HepG2 (cell line): ENCODE results near the gene TBX3. TPM values are rescaled to one million over a fixed set of nuclear protein-coding genes. Genes with fewer than 3 reads are reported as not detected.

Experiments used
- CCDC6 ChIP-seq: sonication (generic); formaldehyde crosslinking; IDR thresholded peaks from 2 replicates; pipeline ENCODE4 v1.8.1; 2022; ENCODE audit warnings: mild to moderate bottlenecking, missing genetic modification reagents, moderate library complexity
- CHD4 ChIP-seq: fragments of 200-600 bp; sonication (generic); IDR thresholded peaks from 2 replicates; pipeline ENCODE4 v1.7.0; 2017; ENCODE audit warnings: mild to moderate bottlenecking, low read length, borderline replicate concordance
- HNF4G ChIP-seq, 2 experiments: sonication (generic) in 1 of 2; formaldehyde crosslinking in 1 of 2; IDR thresholded peaks; 2 replicates each; pipeline versions ENCODE4 v1.4.0 to v1.6.1; 2011 to 2020; ENCODE audit warnings: borderline replicate concordance in 2 of 2, low read depth in 2 of 2, mild to moderate bottlenecking in 2 of 2, low read length in 1 of 2, missing genetic modification reagents in 1 of 2, moderate library complexity in 1 of 2
- HNRNPH1 ChIP-seq: fragments of 200-400 bp; formaldehyde crosslinking; optimal IDR thresholded peaks from 2 replicates; pipeline ENCODE3; 2017; ENCODE audit warnings: mild to moderate bottlenecking, low read depth, low read length
- MBD4 ChIP-seq: IDR thresholded peaks from 2 replicates; pipeline ENCODE4 v1.6.1; 2012; ENCODE audit warnings: low read length, inconsistent platforms, borderline replicate concordance
- MBNL3 ChIP-seq: fragments of 250-450 bp; sonication (Bioruptor Pico); conservative IDR thresholded peaks from 2 replicates; pipeline ENCODE4 v1.8.0; 2022; ENCODE audit warnings: mild to moderate bottlenecking, inconsistent platforms
- MIER3 ChIP-seq: IDR thresholded peaks from 2 replicates; pipeline ENCODE4 v1.6.1; 2016; ENCODE audit warnings: missing compliant biosample characterization, borderline replicate concordance
- ONECUT2 ChIP-seq: sonication (generic); formaldehyde crosslinking; IDR thresholded peaks from 2 replicates; pipeline ENCODE4 v1.4.0; 2020; ENCODE audit warnings: missing genetic modification reagents
- PLSCR1 ChIP-seq: sonication (generic); formaldehyde crosslinking; IDR thresholded peaks from 2 replicates; pipeline ENCODE4 v1.5.0; 2020; ENCODE audit warnings: missing genetic modification reagents, mild to moderate bottlenecking, borderline replicate concordance
- POLR2AphosphoS2 ChIP-seq: IDR thresholded peaks from 2 replicates; pipeline ENCODE4 v1.6.1; 2011; ENCODE audit warnings: low read depth, low read length, improper control_type of control experiment
- SIN3B ChIP-seq: fragments of 150-350 bp; IDR thresholded peaks from 2 replicates; pipeline ENCODE4 v1.6.1; 2014; ENCODE audit warnings: low read length
- SOX13 ChIP-seq, 3 experiments: fragments of 450-650 bp in 1 of 3; sonication (generic) in 1 of 3; formaldehyde crosslinking in 1 of 3; IDR thresholded peaks in 2 of 3; conservative IDR thresholded peaks in 1 of 3; 2 replicates each; pipeline versions ENCODE4 v1.5.0 to v1.6.1; 2016 to 2020; ENCODE audit warnings: antibody characterized with exemption in 1 of 3, mild to moderate bottlenecking in 1 of 3, missing compliant biosample characterization in 1 of 3, missing genetic modification reagents in 1 of 3, moderate library complexity in 1 of 3
- TOPORS ChIP-seq: sonication (generic); formaldehyde crosslinking; IDR thresholded peaks from 2 replicates; pipeline ENCODE4 v1.8.0; 2023; ENCODE audit warnings: mild to moderate bottlenecking, missing genetic modification reagents
- ZBTB42 ChIP-seq: sonication (generic); formaldehyde crosslinking; IDR thresholded peaks from 2 replicates; pipeline ENCODE4 v1.5.0; 2020; ENCODE audit warnings: mild to moderate bottlenecking, missing genetic modification reagents
- ZBTB43 ChIP-seq: sonication (generic); formaldehyde crosslinking; conservative IDR thresholded peaks from 2 replicates; pipeline ENCODE4 v1.4.0; 2020; ENCODE audit warnings: missing genetic modification reagents
- ZNF256 ChIP-seq: sonication (generic); formaldehyde crosslinking; conservative IDR thresholded peaks from 2 replicates; pipeline ENCODE4 v1.4.0; 2020; ENCODE audit warnings: missing genetic modification reagents
- ZNF484 ChIP-seq: sonication (generic); formaldehyde crosslinking; IDR thresholded peaks from 2 replicates; pipeline ENCODE4 v1.5.1; 2020; ENCODE audit warnings: mild to moderate bottlenecking, low read depth, missing genetic modification reagents, borderline replicate concordance
- ZNF576 ChIP-seq: sonication (generic); formaldehyde crosslinking; IDR thresholded peaks from 2 replicates; pipeline ENCODE4 v1.4.0; 2020; ENCODE audit warnings: mild to moderate bottlenecking, missing genetic modification reagents
- ZNF607 ChIP-seq: sonication (generic); formaldehyde crosslinking; IDR thresholded peaks from 2 replicates; pipeline ENCODE4 v1.5.1; 2020; ENCODE audit warnings: missing genetic modification reagents, mild to moderate bottlenecking, borderline replicate concordance
- ZNF615 ChIP-seq: sonication (generic); formaldehyde crosslinking; IDR thresholded peaks from 2 replicates; pipeline ENCODE4 v1.5.0; 2020; ENCODE audit warnings: mild to moderate bottlenecking, missing genetic modification reagents, borderline replicate concordance
- ZNF639 ChIP-seq: conservative IDR thresholded peaks from 2 replicates; pipeline ENCODE4 v1.6.1; 2018; ENCODE audit warnings: missing genetic modification reagents
- ZNF672 ChIP-seq: sonication (generic); formaldehyde crosslinking; IDR thresholded peaks from 2 replicates; pipeline ENCODE4 v1.8.1; 2022; ENCODE audit warnings: missing genetic modification reagents
- ZNF7 ChIP-seq: IDR thresholded peaks from 2 replicates; pipeline ENCODE4 v1.6.1; 2016; ENCODE audit warnings: missing biosample characterization, missing genetic modification reagents
- ZNF777 ChIP-seq: sonication (generic); formaldehyde crosslinking; IDR thresholded peaks from 2 replicates; pipeline ENCODE4 v1.4.0; 2020; ENCODE audit warnings: missing genetic modification reagents
- ZNF879 ChIP-seq: sonication (generic); formaldehyde crosslinking; IDR thresholded peaks from 2 replicates; pipeline ENCODE4 v1.8.1; 2023; ENCODE audit warnings: missing genetic modification reagents
- ZSCAN30 ChIP-seq: sonication (generic); formaldehyde crosslinking; IDR thresholded peaks from 2 replicates; pipeline ENCODE4 v1.5.0; 2020; ENCODE audit warnings: mild to moderate bottlenecking, missing genetic modification reagents
- polyA plus RNA-seq, 8 experiments: library from polyadenylated mRNA; depleted of rRNA in 3 of 8; stranded (reverse) in 7 of 8; unstranded in 1 of 8; fragments of >200 nt; fragmentation: Illumina TruSeq in 4 of 8; extraction: Trizol in 4 of 8; gene quantifications; 2 replicates each; pipeline versions ENCODE4 v1.2.1 to v1.2.3, GENCODE V29; 2011 to 2016; ENCODE audit warnings: low read depth in 4 of 8, missing spikeins in 1 of 8, mixed read lengths in 1 of 8; ENCODE audit not compliant: insufficient read depth in 1 of 8
- total RNA-seq, 5 experiments: library from RNA; depleted of rRNA; stranded (reverse); fragments of >200 nt; fragmentation: Illumina TruSeq; extraction: Trizol; gene quantifications; 2 replicates each; pipeline ENCODE4 v1.2.3, GENCODE V29; 2016; ENCODE audit warnings: low read depth in 1 of 5

Gene TBX3
- total and polyA plus RNA-seq, 2 of the 13 experiments (the other 11 are each of a cell fraction or from before 2014, with no cell fraction given), result 27.1 to 42.4 TPM

- peak; percentile 35; the same call in 1 of the 2 replicates for TF ChIP-seq TOPORS (CRISPR knock-in tag)
- 0 out of 2 replicates have a peak, but pooled peaks have one; percentile 61 for TF ChIP-seq ZNF484 (CRISPR knock-in tag)
- TF ChIP-seq POLR2AphosphoS2, result peak; percentile 62; the same call in 1 of the 2 replicates
- no peak for TF ChIP-seq HNRNPH1
- TF ChIP-seq MIER3 (CRISPR knock-in tag), result peak; percentile 61
- no peak for TF ChIP-seq ZNF672 (CRISPR knock-in tag)
- TF ChIP-seq ZNF7 (CRISPR knock-in tag), result no peak
- no peak for TF ChIP-seq MBD4
- TF ChIP-seq ZNF639 (CRISPR knock-in tag), result 0 out of 2 replicates have a peak, but pooled peaks have one; percentile 41
- no peak; the same call in 1 of the 2 replicates for TF ChIP-seq CHD4
- TF ChIP-seq ZNF777 (CRISPR knock-in tag), result peak; percentile 33; the same call in 1 of the 2 replicates
- 0 out of 2 replicates have a peak, but pooled peaks have one; percentile 27 for TF ChIP-seq HNF4G (IDR thresholded peaks at IDR 0.05; ENCODE audit: borderline replicate concordance, low read depth, low read length)
- no peak; the same call in 1 of the 2 replicates for TF ChIP-seq HNF4G (CRISPR knock-in tag; IDR thresholded peaks at IDR 0.05; ENCODE audit: borderline replicate concordance, low read depth)
- no peak for TF ChIP-seq PLSCR1 (CRISPR knock-in tag)
- no peak for TF ChIP-seq SIN3B
- TF ChIP-seq ZBTB43 (CRISPR knock-in tag), result peak; percentile 58
- TF ChIP-seq CCDC6, result peak; percentile 91
- no peak for TF ChIP-seq ZSCAN30
- TF ChIP-seq MBNL3 (CRISPR knock-in tag), result no peak
- peak; percentile 90 for TF ChIP-seq ZNF607 (CRISPR knock-in tag)
- TF ChIP-seq ZBTB42 (CRISPR knock-in tag), result no peak; the same call in 1 of the 2 replicates
- TF ChIP-seq ZNF615 (CRISPR knock-in tag), result no peak
- TF ChIP-seq ZNF256, result 0 out of 2 replicates have a peak, but pooled peaks have one; percentile 18
- peak; percentile 75 for TF ChIP-seq SOX13 (IDR thresholded peaks at IDR 0.05)
- TF ChIP-seq SOX13 (CRISPR knock-in tag; conservative IDR thresholded peaks at IDR 0.05 in 1 of 2, IDR thresholded peaks at IDR 0.05 in 1 of 2), result peak in 1 of 2 experiments; percentile 81; a peak in 2 of 4 replicates
- TF ChIP-seq ONECUT2 (CRISPR knock-in tag), result no peak
- TF ChIP-seq ZNF576 (CRISPR knock-in tag), result 0 out of 2 replicates have a peak, but pooled peaks have one; percentile 21
- TF ChIP-seq ZNF879 (CRISPR knock-in tag), result no peak
Measured at GRCh38 chr12:114684098-114684869, at the start of gene TBX3 (continued).
